DMS53 treated with DMSO at 0.1 percent for 48 hours (cell line): ENCODE measurements around the gene CAMK1D.
"Not testable (repeated sequence)": the region's sequence is repeated elsewhere in the genome, so short reads cannot be mapped to it uniquely, and the experiment has no call there.

Source experiments
- DNase-seq: peaks from one replicate; lab custom pipeline; 2025; ENCODE audit not compliant: unreplicated experiment; lab: John Stamatoyannopoulos, UW

Gene CAMK1D

GRCh38 chr10:12806228-12807095 lies 457.1 kb downstream of the CAMK1D start:
- DNase-seq = peak; percentile 24

- DNase-seq = no peak
These were observed 457.9 kb downstream of the CAMK1D start for GRCh38 chr10:12807096-12807755.

- DNase-seq = no peak
These were observed 458.8 kb downstream of the CAMK1D start for GRCh38 chr10:12808014-12808613.

GRCh38 chr10:12810046-12810445 lies 460.7 kb downstream of the CAMK1D start:
- not testable (repeated sequence) for DNase-seq

- DNase-seq = no peak
These were observed 462.5 kb downstream of the CAMK1D start for GRCh38 chr10:12811826-12812225.

- DNase-seq = no peak
These were observed 463.2 kb downstream of the CAMK1D start for GRCh38 chr10:12812571-12812970.

- no peak for DNase-seq
These were observed 464.8 kb downstream of the CAMK1D start for GRCh38 chr10:12814166-12814565.

GRCh38 chr10:12819071-12819470 lies 469.7 kb downstream of the CAMK1D start:
- no peak for DNase-seq

- DNase-seq = no peak
These were observed 470.3 kb downstream of the CAMK1D start for GRCh38 chr10:12819656-12820055.

GRCh38 chr10:12822126-12822892 lies 473.0 kb downstream of the CAMK1D start:
- DNase-seq = no peak

- no peak for DNase-seq
These were observed 473.5 kb downstream of the CAMK1D start for GRCh38 chr10:12822893-12823170.

GRCh38 chr10:12823328-12823727 lies 474.0 kb downstream of the CAMK1D start:
- DNase-seq = no peak

GRCh38 chr10:12825260-12825849 lies 476.0 kb downstream of the CAMK1D start:
- no peak for DNase-seq

- no peak for DNase-seq
These were observed 477.5 kb downstream of the CAMK1D start for GRCh38 chr10:12826800-12827372.

- no peak for DNase-seq
These were observed 479.4 kb downstream of the CAMK1D start for GRCh38 chr10:12828736-12829135.

- DNase-seq = no peak
These were observed 480.6 kb downstream of the CAMK1D start for GRCh38 chr10:12829831-12830390.

GRCh38 chr10:12832096-12832495 lies 482.7 kb downstream of the CAMK1D start:
- DNase-seq = no peak

GRCh38 chr10:12833451-12833850 lies 484.1 kb downstream of the CAMK1D start:
- DNase-seq = no peak

GRCh38 chr10:12834116-12834665 lies 484.8 kb downstream of the CAMK1D start:
- DNase-seq = no peak

GRCh38 chr10:12834721-12835120 lies 485.4 kb downstream of the CAMK1D start:
- no peak for DNase-seq
